CD4-positive, alpha-beta T cell treated with Interleukin-10 for 1 hour (primary cell): ENCODE results near the gene GPAT3.

Experiments used
- DNase-seq: peaks from one replicate; pipeline ENCODE4 v3.0.0-alpha.2; 2020

The GPAT3 gene

DNA sequence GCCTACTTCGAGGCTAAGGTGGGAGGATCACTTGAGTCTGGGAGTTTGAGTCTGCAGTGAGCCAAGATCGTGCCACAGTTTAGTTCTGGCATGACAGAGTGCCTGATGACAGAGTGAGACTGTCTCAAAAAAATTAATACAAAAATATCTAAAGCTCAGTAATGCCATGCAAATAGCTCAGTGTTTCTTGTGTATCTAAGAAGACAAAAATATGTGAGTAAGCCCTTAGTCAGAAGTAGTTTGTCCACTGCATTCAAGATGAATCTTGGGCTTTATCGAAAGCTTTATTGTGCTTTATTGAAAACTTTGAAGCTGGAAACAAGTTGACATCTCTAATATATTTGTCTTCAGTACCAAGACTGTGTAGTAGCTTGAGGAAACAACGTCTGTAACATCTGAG is 115.9 kb downstream of the GPAT3 start:
- DNase-seq: no peak
